ENCODE results near the gene SGK2.

The SGK2 gene

DNA sequence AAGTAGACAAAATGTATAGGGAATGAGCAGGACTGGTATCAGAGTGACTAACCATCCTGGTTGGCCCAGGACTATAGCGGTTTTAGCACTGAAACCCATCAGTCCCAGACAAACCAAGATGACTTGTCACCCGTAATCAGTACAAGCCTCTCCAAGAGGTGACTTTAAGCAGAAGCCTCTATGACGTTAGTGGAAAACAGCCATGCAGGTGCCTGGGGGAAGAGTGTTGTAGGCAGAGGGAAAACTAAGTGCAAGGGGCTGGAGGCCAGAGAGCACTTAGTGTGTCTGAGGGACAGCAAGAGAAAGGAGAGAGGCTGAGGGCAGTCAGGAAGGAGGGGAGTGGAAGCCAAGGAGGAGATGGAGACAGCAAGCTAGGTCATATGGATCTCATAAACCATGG is 2.1 kb downstream of the SGK2 start:
- H3K4me3 ChIP-seq (ENCODE audit: low read depth, low read length) = no peak overlapping the region
- no peak for TF ChIP-seq CTCF (IDR thresholded peaks at IDR 0.05; ENCODE audit: borderline replicate concordance, insufficient read depth, low read depth, low read length)

GRCh38 chr20:43563429-43563828 is 4.6 kb downstream of the SGK2 start:
- no peak overlapping the region for H3K4me3 ChIP-seq (ENCODE audit: low read depth, low read length)
- no peak for TF ChIP-seq CTCF (IDR thresholded peaks at IDR 0.05; ENCODE audit: borderline replicate concordance, insufficient read depth, low read depth, low read length)

DNA sequence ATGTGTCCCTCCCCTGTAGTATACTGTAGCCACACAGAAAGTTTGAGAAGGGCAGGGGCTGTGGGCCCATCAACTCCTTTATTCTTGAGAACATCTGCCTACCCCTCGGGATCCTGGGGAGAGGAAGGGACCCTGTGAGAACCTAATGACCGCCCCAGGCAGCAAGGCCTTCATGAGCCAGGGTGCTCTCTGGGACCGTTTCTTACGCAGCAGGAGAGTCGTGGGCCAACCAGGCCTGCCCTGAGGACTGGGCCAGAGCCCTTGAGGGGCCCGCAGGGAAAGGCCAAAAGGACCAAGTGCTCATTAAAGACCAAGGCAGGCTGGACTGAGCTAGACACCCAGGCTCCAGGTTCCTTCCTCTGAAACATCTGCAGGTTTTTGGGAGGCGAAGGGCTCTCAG is 5.2 kb downstream of the SGK2 start:
- TF ChIP-seq CTCF (IDR thresholded peaks at IDR 0.05; ENCODE audit: borderline replicate concordance, insufficient read depth, low read depth, low read length) = no peak
- no peak overlapping the region for H3K4me3 ChIP-seq (ENCODE audit: low read depth, low read length)

DNA sequence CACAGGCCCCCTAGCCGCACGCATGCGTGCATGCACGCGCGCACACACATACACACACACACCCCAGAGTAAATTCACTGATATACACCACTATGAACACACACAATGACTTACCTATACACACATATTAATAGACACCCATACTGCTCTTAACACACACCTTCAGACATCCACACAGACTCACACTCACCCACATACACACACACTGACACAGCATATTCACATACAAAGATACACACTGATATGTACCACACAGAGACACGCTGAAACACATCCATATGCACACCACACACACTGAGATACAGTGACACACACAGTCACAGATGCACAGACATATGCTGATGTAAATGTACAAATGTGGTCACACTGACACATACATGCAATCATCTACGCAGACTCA is 5.6 kb downstream of the SGK2 start:
- TF ChIP-seq CTCF (IDR thresholded peaks at IDR 0.05; ENCODE audit: borderline replicate concordance, insufficient read depth, low read depth, low read length) = no peak
- no peak overlapping the region for H3K4me3 ChIP-seq (ENCODE audit: low read depth, low read length)

- no peak overlapping the region for H3K4me3 ChIP-seq (ENCODE audit: low read depth, low read length)
- no peak for TF ChIP-seq CTCF (IDR thresholded peaks at IDR 0.05; ENCODE audit: borderline replicate concordance, insufficient read depth, low read depth, low read length)
Measured at GRCh38 chr20:43564993-43565757, 6.3 kb downstream of the SGK2 start.

- no peak for TF ChIP-seq CTCF (IDR thresholded peaks at IDR 0.05; ENCODE audit: borderline replicate concordance, insufficient read depth, low read depth, low read length)
- no peak overlapping the region for H3K4me3 ChIP-seq (ENCODE audit: low read depth, low read length)
Measured at GRCh38 chr20:43565758-43566104, 6.9 kb downstream of the SGK2 start.

GRCh38 chr20:43567477-43567876 is 8.7 kb downstream of the SGK2 start:
- H3K4me3 ChIP-seq (ENCODE audit: low read depth, low read length) = no peak overlapping the region
- TF ChIP-seq CTCF (IDR thresholded peaks at IDR 0.05; ENCODE audit: borderline replicate concordance, insufficient read depth, low read depth, low read length) = no peak
